Adipose tissue (tissue), 3 donors: ENCODE measurements around the gene EIF2S2. TPM values are rescaled to one million over a fixed set of nuclear protein-coding genes. Genes with fewer than 3 reads are reported as not detected.

Source experiments
- H3K27ac ChIP-seq: one replicate; pipeline ENCODE4 v1.5.1; 2013; ENCODE audit warnings: low read depth, low read length
- WGBS, 3 donors: extraction: QIAGEN DNeasy Blood & Tissue Kit; methylation state at CpG; one replicate each; pipeline ENCODE4 v1.1.7; 2013; 5-methylcytosine and 5-hydroxymethylcytosine counted together
- polyA plus RNA-seq, 3 donors: library from polyadenylated mRNA; stranded (reverse); fragments of 200-250 nt; gene quantifications; one replicate each; pipeline ENCODE4 v1.2.3, GENCODE V29; 2013
- donor health status: healthy with polysubstance abuse.
- donor health status: Bipolar disorder and iron deficiency.
- donor health status: healthy.

Gene EIF2S2
- polyA plus RNA-seq, 3 donors: 35.9 to 56.3 (median 53.5) TPM

DNA sequence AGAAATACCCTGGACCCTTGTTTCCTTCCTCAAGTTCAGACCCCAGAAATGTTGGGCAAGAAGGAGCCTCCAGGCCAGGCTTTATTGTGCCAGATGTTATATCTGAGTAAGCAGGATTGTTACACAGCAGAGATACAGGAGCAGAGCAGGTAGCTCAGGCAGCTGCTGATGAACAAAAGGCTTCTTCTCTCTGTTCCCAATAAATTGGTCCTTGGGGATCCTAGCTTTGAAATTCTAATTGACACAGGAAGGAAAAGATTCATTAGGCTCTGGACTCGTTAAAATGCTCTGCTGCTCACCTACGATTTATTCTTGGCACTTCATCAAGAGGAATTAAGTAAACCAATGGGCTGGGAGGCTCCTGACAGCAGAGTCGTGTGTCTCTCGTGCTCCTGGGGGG lies 64.1 kb downstream of the EIF2S2 start:
- 65 to 79% (median 75%) methylated on average over 4 of the region's 4 CpGs for WGBS, 3 donors
- no peak overlapping the region for H3K27ac ChIP-seq

DNA sequence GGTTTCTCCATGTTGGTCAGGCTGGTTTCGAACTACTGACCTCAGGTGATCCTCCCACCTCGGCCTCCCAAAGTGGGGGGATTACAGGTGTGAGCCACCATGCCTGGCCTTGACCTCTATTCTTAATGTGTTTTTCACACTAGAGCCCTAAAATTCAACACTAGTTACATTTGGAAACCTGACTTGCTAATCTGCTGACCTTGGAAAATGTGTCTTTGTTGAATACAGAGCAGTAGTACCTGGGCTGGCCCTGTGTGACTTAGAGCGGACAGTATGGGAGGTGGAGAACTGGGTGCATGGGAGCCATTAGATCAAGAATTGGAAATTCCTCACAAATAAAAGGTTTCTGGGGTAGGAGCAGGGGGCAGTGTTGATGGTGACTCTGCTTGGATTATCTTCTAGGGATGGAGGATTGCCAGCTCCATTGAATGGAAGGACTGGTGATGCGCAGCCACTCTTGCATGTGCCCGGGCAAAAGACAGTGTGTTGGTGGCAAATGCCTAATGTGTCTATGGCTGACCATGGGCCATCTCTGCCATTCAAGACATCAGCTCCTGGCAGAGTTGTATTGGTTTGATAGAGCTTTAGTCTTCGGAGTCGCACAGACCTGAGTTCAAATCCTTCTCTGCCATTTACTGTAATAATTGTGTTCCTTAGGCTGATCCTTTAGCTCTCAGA lies 64.9 kb downstream of the EIF2S2 start:
- WGBS, 3 donors: 97 to 99% (median 98%) methylated on average over 7 of the region's 7 CpGs
- no peak overlapping the region for H3K27ac ChIP-seq

DNA sequence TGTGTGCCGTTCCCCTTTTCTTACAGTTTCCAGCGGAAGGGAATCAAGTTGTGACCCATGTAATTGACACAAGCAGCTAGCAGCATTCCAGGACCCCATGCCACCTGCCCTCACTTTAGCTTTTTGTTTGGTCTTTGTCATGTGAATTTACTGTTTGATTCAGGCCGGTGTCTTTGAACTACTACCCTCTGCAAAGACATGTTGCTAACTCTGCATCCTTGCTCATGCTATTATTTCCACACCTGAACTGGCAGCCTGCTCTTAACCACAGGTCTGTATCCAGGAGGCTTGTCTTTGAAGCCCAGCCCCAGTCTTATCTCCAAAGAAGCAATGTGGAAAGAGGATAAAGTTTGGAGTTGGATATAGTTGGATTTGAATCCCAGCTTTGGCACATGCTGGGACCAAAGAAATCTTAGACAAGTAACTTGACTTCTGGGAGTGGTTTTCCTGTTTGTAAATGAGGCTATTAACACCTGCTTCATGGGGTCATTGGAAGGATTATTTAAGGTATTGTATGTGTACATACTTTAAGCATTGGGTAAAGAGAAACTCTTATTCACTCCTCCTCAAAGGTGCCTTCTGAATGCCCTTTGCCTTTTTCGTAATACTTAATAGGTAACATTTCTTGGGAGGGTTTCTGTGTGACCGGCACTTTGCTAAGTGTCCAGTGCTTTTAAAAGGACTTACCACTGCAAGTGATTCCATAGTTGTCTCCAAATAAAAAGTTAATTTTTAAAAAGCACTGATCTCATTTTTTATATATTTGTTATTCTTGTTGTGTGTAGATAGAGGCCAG lies 65.9 kb downstream of the EIF2S2 start:
- WGBS, 3 donors: 89 to 95% (median 92%) methylated on average over 5 of the region's 5 CpGs
- no peak overlapping the region for H3K27ac ChIP-seq

DNA sequence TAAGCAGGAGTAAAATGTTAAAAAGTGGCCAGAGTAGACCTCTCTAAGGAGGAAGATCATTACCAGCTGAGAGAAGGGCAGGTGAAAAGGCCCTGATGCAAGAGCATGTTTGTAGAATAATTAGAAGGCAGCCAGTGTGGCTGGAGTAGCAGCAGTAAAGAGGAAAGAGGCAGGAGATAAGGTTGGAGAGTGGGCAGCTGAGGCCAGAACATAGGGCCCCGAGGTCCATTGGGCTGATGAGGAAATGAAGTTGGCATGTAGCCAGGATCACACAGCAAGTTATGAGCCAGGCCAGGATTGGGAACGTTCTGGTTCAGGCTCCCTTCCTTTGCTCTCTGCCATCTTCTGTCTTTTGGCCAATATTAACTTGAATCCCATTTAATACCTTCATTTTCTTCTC lies 66.7 kb downstream of the EIF2S2 start:
- no peak overlapping the region for H3K27ac ChIP-seq
- WGBS, 3 donors: 0 to 10% (median 8%) methylated on average over 2 of the region's 2 CpGs

DNA sequence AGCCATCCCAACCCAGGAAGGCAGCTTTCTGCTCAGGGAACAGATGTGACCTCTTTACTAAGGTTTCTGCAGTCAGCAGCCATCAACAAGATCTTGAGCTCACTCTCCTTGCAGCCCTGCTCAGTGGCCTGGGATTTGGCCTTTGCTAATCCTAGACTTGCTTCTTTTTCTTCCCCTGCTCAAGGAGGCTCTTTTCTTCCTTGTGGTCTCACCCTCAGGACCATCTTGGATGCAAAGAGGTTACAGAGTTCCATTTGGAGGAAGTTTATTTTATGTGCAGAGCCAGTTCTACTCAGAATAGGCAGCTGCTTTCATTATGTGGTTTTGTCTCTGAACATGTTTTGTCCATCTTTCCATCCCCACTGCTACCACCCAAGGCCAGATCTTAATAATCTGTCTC lies 69.0 kb downstream of the EIF2S2 start:
- no peak overlapping the region for H3K27ac ChIP-seq

DNA sequence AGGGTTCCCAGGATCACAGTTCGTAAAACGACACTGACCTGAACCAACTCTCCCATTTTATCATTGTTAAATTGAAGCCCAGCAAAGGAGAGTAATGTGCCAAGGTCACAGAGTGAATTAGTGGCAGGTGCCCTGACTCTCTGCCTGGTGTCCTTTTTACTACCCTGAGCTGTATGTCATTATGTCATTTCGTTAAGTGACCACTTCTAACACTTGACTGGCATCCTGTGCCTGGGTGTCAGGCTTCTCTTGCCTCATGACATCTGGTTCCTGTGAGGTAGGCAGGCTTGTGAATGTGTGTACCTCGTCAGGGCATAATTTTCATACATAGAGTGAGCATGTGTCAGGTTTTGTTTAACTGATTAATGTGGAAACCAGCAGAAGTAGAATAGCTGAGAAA lies 69.8 kb downstream of the EIF2S2 start:
- WGBS, 3 donors: 46 to 80% (median 75%) methylated on average over 4 of the region's 4 CpGs
- no peak overlapping the region for H3K27ac ChIP-seq

DNA sequence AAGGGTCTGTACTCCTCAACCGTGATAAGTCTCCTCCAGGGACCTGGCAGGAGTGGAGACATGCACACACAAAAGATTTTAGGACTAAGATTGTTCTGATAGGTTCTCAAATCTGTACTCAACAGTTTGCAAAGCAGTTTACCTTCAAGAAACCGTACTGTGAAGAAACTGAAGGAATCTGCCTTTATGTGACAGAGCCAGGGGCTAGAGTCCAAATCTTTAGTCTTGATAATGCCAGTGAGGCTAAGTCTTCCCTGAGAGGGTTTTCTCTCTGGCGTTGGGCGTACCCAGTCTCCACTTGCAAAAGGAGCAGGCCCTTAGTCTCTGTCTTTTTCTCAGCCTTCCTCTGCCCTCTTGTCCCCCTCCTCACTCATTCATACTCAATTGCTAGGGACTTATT lies 70.8 kb downstream of the EIF2S2 start:
- WGBS, 3 donors: 79 to 87% (median 80%) methylated on average over 4 of the region's 4 CpGs
- H3K27ac ChIP-seq: no peak overlapping the region

DNA sequence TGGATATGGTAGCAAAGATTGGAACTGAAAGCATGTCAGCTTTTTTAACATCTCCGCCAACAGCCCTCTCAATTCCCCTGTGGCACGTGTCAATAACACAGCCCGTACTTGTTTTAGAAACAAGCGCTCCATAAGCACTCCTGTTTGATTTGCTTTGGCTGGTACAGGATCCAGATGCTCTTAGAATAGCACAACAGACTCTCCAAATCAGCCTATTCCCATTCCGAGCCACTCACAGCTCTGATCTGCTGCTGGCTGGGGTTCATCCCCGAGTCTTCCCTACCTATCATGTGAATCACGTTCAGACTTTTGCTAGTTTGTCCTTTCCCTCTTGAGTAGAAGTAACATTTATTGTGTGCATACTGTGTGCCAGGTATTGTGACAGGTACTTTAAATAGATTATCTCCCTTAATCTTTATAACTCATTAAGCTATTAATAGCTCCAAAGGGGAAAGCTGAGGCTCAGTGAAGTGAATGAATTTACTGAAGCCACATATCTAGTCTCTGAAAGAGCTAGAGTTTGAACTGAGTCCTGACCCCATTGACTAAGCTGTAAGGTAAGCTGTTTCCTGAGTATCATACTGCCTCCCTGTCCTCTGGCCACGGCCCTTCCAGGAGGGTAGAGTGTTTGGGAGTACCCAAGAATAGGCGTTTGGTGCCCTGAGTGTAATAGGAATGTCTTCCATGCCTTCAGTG lies 71.6 kb downstream of the EIF2S2 start:
- WGBS, 3 donors: 78 to 86% (median 81%) methylated on average over 9 of the region's 9 CpGs
- no peak overlapping the region for H3K27ac ChIP-seq

Other genes starting within 250 kb of the EIF2S2 start
- 100 to 1,000 TPM in 2 of 3 donors, 10 to 100 TPM in 1; 66.0 to 109 (median 100) TPM for gene RALY, start 118.3 kb downstream of the EIF2S2 start, polyA plus RNA-seq
- under 1 TPM in 1 of 3 donors, not detected in 2; 0.39 TPM for gene ASIP, start 129.2 kb upstream of the EIF2S2 start, polyA plus RNA-seq
- 100 to 1,000 TPM in 1 of 3 donors, 10 to 100 TPM in 2; 70.6 to 104 (median 75.0) TPM for gene AHCY, start 191.1 kb upstream of the EIF2S2 start, polyA plus RNA-seq